Transverse colon (tissue), 4 donors: ENCODE measurements around the gene SIX3.

ENCODE experiments used
- CTCF ChIP-seq, 5 experiments: fragments of 200-600 bp in 3 of 5; fragments of 450-650 bp in 2 of 5; sonication (generic) in 3 of 5; IDR thresholded peaks; 1 replicate in 2 of 5; 2 replicates in 3 of 5; pipeline ENCODE4 v1.5.1; 2016 to 2017; ENCODE audit warnings: antibody characterized with exemption in 5 of 5, inconsistent platforms in 3 of 5, mild to moderate bottlenecking in 2 of 5, moderate library complexity in 1 of 5
- POLR2A ChIP-seq: fragments of 450-650 bp; IDR thresholded peaks from one replicate; pipeline ENCODE4 v1.6.1; 2016; ENCODE audit warnings: antibody characterized with exemption, mild to moderate bottlenecking, moderate library complexity
- POLR2AphosphoS5 ChIP-seq, 3 donors: sonication (generic); formaldehyde crosslinking; IDR thresholded peaks; one replicate each; pipeline ENCODE4 v1.6.1; 2016; ENCODE audit warnings: antibody characterized with exemption in 3 of 3

- no peak for TF ChIP-seq POLR2A
- no peak for TF ChIP-seq CTCF (IDR thresholded peaks at IDR 0.05)
- no peak for TF ChIP-seq POLR2AphosphoS5 (IDR thresholded peaks at IDR 0.05)
Observed at GRCh38 chr2:44920751-44921150, 20.8 kb upstream of the SIX3 start.
